ENCODE data around the gene KDM4C.

DNA sequence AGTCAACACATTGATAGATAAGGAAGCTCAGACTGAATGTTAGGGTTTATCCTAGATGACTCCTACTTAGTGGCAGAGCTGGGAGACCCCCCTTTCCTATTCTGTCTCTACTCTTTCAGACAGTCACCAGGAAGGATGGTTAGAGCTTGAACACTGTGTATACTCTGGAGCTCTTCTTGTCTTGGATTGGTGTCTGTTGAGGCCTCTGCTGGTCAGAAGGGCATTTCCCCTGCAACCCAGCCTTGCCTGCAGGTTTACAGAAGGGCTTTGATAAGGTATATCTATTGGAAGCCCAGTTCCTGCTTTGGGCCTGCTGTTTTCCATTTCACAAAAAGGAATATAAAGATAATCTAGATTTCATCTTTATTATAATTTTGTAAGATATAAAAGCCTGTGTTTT is 71.8 kb downstream of the KDM4C start:
- TF ChIP-seq CTCF (IDR thresholded peaks at IDR 0.05), result no peak
- no peak for TF ChIP-seq POLR2A (IDR thresholded peaks at IDR 0.05)

Data from heart left ventricle (tissue), 13 donors.